Heart left ventricle (tissue), 16 donors: ENCODE measurements around the gene MOSPD3. TPM values are rescaled to one million over a fixed set of nuclear protein-coding genes. Genes with fewer than 3 reads are reported as not detected.
A peak's percentile ranks its signal among the peaks of the same experiment; 100 is the strongest.

Source experiments
- ATAC-seq, 4 donors: fragments of 200-7000 bp; cut with Tn5 transposase; one replicate each; pipeline ENCODE4 v1.9.1; 2020 to 2022; ENCODE audit warnings: moderate library complexity in 4 of 4, mild to moderate bottlenecking in 3 of 4, moderate number of reproducible peaks in 1 of 4
- DNase-seq, 5 donors: peaks; one replicate each; pipeline ENCODE4 v3.0.0-alpha.2; 2020
- H3K27ac ChIP-seq, 12 donors: fragments of 200-600 bp; sonication (generic) in 4 of 12; one replicate each; pipeline versions ENCODE4 v1.5.0 to v1.8.0; 2016 to 2022; ENCODE audit warnings: mild to moderate bottlenecking in 2 of 12
- H3K27me3 ChIP-seq, 9 donors: fragments of 200-600 bp; sonication (generic) in 2 of 9; one replicate each; pipeline versions ENCODE4 v1.5.1 to v1.8.0; 2016 to 2022; ENCODE audit warnings: mild to moderate bottlenecking in 3 of 9
- H3K36me3 ChIP-seq, 9 donors: fragments of 200-600 bp; sonication (generic) in 2 of 9; one replicate each; pipeline versions ENCODE4 v1.5.0 to v1.8.0; 2018 to 2022; ENCODE audit warnings: mild to moderate bottlenecking in 2 of 9
- H3K4me1 ChIP-seq, 12 donors: fragments of 200-600 bp; sonication (generic) in 4 of 12; one replicate each; pipeline versions ENCODE4 v1.5.0 to v1.8.0; 2016 to 2022; ENCODE audit warnings: mild to moderate bottlenecking in 3 of 12
- H3K4me3 ChIP-seq, 12 donors: fragments of 200-600 bp; sonication (generic) in 4 of 12; one replicate each; pipeline versions ENCODE4 v1.5.0 to v1.8.0; 2017 to 2022; ENCODE audit warnings: mild to moderate bottlenecking in 9 of 12, moderate library complexity in 4 of 12
- H3K9me3 ChIP-seq, 12 donors: fragments of 200-600 bp; sonication (generic) in 4 of 12; one replicate each; pipeline versions ENCODE4 v1.5.0 to v1.8.0; 2016 to 2022; ENCODE audit warnings: mild to moderate bottlenecking in 1 of 12
- POLR2A ChIP-seq, 2 donors: fragments of 450-650 bp; IDR thresholded peaks; one replicate each; pipeline ENCODE4 v1.6.1; 2017; ENCODE audit warnings: antibody characterized with exemption in 2 of 2, mild to moderate bottlenecking in 2 of 2, moderate library complexity in 2 of 2
- WGBS, 4 donors: extraction: QIAGEN DNeasy Blood & Tissue Kit in 2 of 4; methylation state at CpG; one replicate each; pipeline versions ENCODE4 v1.1.5 to v1.1.7; 2013 to 2018; 5-methylcytosine and 5-hydroxymethylcytosine counted together
- intact Hi-C, 10 donors: fragments of 100-400 bp; cut with DNase I; formaldehyde crosslinking; loops; one replicate each; pipeline versions ENCODE4 v1.11.1 to v1.14.2; 2022
- polyA plus RNA-seq, 2 donors: library from polyadenylated mRNA; stranded (reverse); fragments of 200-250 nt; gene quantifications; one replicate each; pipeline ENCODE4 v1.2.3, GENCODE V29; 2013
- total RNA-seq, 9 donors: library from RNA; depleted of rRNA in 2 of 9; stranded (reverse); fragments of >200 nt in 2 of 9; fragmentation: NEBNext Ultra II Directional in 3 of 9; extraction: Animal tissue kit (Norgen Biotek cat#: 25700) in 3 of 9; gene quantifications; one replicate each; pipeline versions ENCODE4 v1.1.0 to v1.2.4, GENCODE V29; 2016 to 2023
- TF ChIP-seq, protein P1 (sequence below), 12 donors: fragments of 200-600 bp; sonication (generic) in 4 of 12; IDR thresholded peaks; one replicate each; pipeline versions ENCODE4 v1.5.0 to v1.8.0; 2018 to 2022; ENCODE audit warnings: antibody characterized with exemption in 12 of 12, mild to moderate bottlenecking in 5 of 12
- donor health status: ischemic (EF 13 %, LVEDD 7.1; RV severe dilation, severe dysfunction).
- donor health status: healthy with polysubstance abuse.
- donor health status: DM: no; HTN: yes; CAD: no.
- donor health status: DM: no; HTN: no; CAD: no.
- donor health status: ischemic (EF 25% LVEDD 6.9; RV normal size, moderate dysfunction).
- donor health status: ischemic (EF 25% LVEDD 5.7; RV mildly dilated, moderate dysfunction).
- donor health status: healthy.
- donor health status: DM: yes; HTN: yes; CAD: no.
- donor health status: ischemic (EF 35%, LVEDD 5.7; RV mildly dilated, moderate dysfunction).
- donor health status: nonischemic (EF 11% LVEDD 7.7; RV severe dilation, severe dysfunction).
- donor health status: DM: yes; HTN: yes; CAD: no.
- donor health status: PGD.
- donor health status: ischemic (EF 29% LVEDD 5.4; RV normal size, mild dysfunction).
- donor health status: nonischemic (EF 23%, LVEDD 6.1; RV moderate dilation, normal function).

The MOSPD3 gene
- total and polyA plus RNA-seq, 11 donors: 6.7 to 13.8 (median 10.4) TPM

- H3K36me3 ChIP-seq: no peaks in the 10 kb centered on the region
- H3K27me3 ChIP-seq: no peaks in the 10 kb centered on the region
- H3K4me1 ChIP-seq: peaks cover 0 to 9% (median 0%) of the 10 kb centered on the region in 12 donors
- H3K4me3 ChIP-seq: no peak overlapping the region
- TF ChIP-seq, protein P1, sequence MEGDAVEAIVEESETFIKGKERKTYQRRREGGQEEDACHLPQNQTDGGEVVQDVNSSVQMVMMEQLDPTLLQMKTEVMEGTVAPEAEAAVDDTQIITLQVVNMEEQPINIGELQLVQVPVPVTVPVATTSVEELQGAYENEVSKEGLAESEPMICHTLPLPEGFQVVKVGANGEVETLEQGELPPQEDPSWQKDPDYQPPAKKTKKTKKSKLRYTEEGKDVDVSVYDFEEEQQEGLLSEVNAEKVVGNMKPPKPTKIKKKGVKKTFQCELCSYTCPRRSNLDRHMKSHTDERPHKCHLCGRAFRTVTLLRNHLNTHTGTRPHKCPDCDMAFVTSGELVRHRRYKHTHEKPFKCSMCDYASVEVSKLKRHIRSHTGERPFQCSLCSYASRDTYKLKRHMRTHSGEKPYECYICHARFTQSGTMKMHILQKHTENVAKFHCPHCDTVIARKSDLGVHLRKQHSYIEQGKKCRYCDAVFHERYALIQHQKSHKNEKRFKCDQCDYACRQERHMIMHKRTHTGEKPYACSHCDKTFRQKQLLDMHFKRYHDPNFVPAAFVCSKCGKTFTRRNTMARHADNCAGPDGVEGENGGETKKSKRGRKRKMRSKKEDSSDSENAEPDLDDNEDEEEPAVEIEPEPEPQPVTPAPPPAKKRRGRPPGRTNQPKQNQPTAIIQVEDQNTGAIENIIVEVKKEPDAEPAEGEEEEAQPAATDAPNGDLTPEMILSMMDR (IDR thresholded peaks at IDR 0.05): no peak
- TF ChIP-seq POLR2A (IDR thresholded peaks at IDR 0.05): no peak
- 85 to 93% (median 89%) methylated on average over 4 of the region's 4 CpGs for WGBS, 4 donors
- intact Hi-C loops: no loop called here
- no peaks in the 10 kb centered on the region for H3K9me3 ChIP-seq
- no peak for ATAC-seq
- H3K27ac ChIP-seq: no peak overlapping the region
- no peak for DNase-seq
Observed at GRCh38 chr7:100598425-100598824, 13.9 kb upstream of the MOSPD3 start.

- H3K27me3 ChIP-seq: no peaks in the 10 kb centered on the region
- intact Hi-C loops: loop anchor here in 1 of 10 donors (5.0 kb wide), 1 partner anchor 92 kb away; the partner anchor contains the start of gene GIGYF1
- peaks cover 0 to 24% (median 6%) of the 10 kb centered on the region in 12 donors for H3K4me1 ChIP-seq
- H3K9me3 ChIP-seq: no peaks in the 10 kb centered on the region
- ATAC-seq (no peak), DNase-seq (no peak)
- TF ChIP-seq, protein P1 (IDR thresholded peaks at IDR 0.05): no peak
- no peak for TF ChIP-seq POLR2A (IDR thresholded peaks at IDR 0.05)
- WGBS, 4 donors: 50 to 77% (median 74%) methylated on average over 12 to 18 of the region's 18 CpGs
- no peak overlapping the region for H3K27ac ChIP-seq
- no peak overlapping the region for H3K4me3 ChIP-seq
- no peaks in the 10 kb centered on the region for H3K36me3 ChIP-seq
Observed at GRCh38 chr7:100599911-100600729, 12.2 kb upstream of the MOSPD3 start.

- WGBS, 4 donors: 77 to 93% (median 87%) methylated on average over 6 to 9 of the region's 9 CpGs
- Histone ChIP-seq H3K9me3 (no peaks in the 10 kb centered on the region), H3K36me3 (no peaks in the 10 kb centered on the region), H3K27ac (no peak overlapping the region), H3K4me3 (no peak overlapping the region), H3K4me1 (peaks cover 0 to 30% (median 10%) of the 10 kb centered on the region in 12 donors), H3K27me3 (no peaks in the 10 kb centered on the region)
- TF ChIP-seq, protein P1 (IDR thresholded peaks at IDR 0.05): no peak
- TF ChIP-seq POLR2A (IDR thresholded peaks at IDR 0.05): no peak
- ATAC-seq (no peak), DNase-seq (no peak)
- intact Hi-C loops: loop anchor here in 1 of 10 donors (5.0 kb wide), 1 partner anchor 92 kb away; the partner anchor contains the start of gene GIGYF1
Observed at GRCh38 chr7:100600730-100601038, 11.7 kb upstream of the MOSPD3 start.

GRCh38 chr7:100602889-100603725 is 9.2 kb upstream of the MOSPD3 start:
- peak overlapping the region in 11 of 12 donors; percentile 44 to 90 (median 80) for H3K27ac ChIP-seq
- peak; percentile 14 to 65 (median 57) for ATAC-seq
- 44 to 59% (median 50%) methylated on average over 16 to 21 of the region's 21 CpGs for WGBS, 4 donors
- TF ChIP-seq, protein P1 (IDR thresholded peaks at IDR 0.05): no peak
- no peak for TF ChIP-seq POLR2A (IDR thresholded peaks at IDR 0.05)
- intact Hi-C loops: loop anchor here in 1 of 10 donors (5.0 kb wide), 1 partner anchor 89 kb away; the partner anchor contains the start of gene GIGYF1
- H3K4me1 ChIP-seq: peaks cover 0 to 34% (median 12%) of the 10 kb centered on the region in 12 donors
- H3K9me3 ChIP-seq: no peaks in the 10 kb centered on the region
- H3K36me3 ChIP-seq: no peaks in the 10 kb centered on the region
- H3K4me3 ChIP-seq: peak overlapping the region in 11 of 12 donors; percentile 48 to 96 (median 79)
- DNase-seq: peak; percentile 77 to 86 (median 82)
- no peaks in the 10 kb centered on the region for H3K27me3 ChIP-seq
